ENCODE measurements around the gene HNRNPC.

GRCh38 chr14:21262410-21262809 is 6.8 kb downstream of the HNRNPC start:
- TF ChIP-seq POLR2A (IDR thresholded peaks at IDR 0.05) (no peak), CTCF (IDR thresholded peaks at IDR 0.05) (no peak), EP300 (IDR thresholded peaks at IDR 0.05) (no peak)

Measured in gastroesophageal sphincter (tissue), 3 donors.